Fibroblast of the conjunctiva (primary cell): ENCODE data around the gene RABGGTA.
A peak's percentile ranks its signal among the peaks of the same experiment; 100 is the strongest.
"Not testable (repeated sequence)": the region's sequence is repeated elsewhere in the genome, so short reads cannot be mapped to it uniquely, and the experiment has no call there.

Source experiments
- DNase-seq: peaks from one replicate; pipeline ENCODE4 v3.0.0-alpha.2; 2010; ENCODE audit warnings: low read depth

RABGGTA gene

GRCh38 chr14:24240110-24240918 is 31.1 kb downstream of the RABGGTA start:
- no peak for DNase-seq

- DNase-seq, result no peak
Observed at GRCh38 chr14:24238527-24239037, 32.8 kb downstream of the RABGGTA start.

GRCh38 chr14:24238123-24238522 is 33.3 kb downstream of the RABGGTA start:
- DNase-seq, result no peak

- DNase-seq, result no peak
Observed at GRCh38 chr14:24237463-24237955, 33.9 kb downstream of the RABGGTA start.

- DNase-seq, result no peak
Observed at GRCh38 chr14:24236689-24237462, 34.5 kb downstream of the RABGGTA start.

DNA sequence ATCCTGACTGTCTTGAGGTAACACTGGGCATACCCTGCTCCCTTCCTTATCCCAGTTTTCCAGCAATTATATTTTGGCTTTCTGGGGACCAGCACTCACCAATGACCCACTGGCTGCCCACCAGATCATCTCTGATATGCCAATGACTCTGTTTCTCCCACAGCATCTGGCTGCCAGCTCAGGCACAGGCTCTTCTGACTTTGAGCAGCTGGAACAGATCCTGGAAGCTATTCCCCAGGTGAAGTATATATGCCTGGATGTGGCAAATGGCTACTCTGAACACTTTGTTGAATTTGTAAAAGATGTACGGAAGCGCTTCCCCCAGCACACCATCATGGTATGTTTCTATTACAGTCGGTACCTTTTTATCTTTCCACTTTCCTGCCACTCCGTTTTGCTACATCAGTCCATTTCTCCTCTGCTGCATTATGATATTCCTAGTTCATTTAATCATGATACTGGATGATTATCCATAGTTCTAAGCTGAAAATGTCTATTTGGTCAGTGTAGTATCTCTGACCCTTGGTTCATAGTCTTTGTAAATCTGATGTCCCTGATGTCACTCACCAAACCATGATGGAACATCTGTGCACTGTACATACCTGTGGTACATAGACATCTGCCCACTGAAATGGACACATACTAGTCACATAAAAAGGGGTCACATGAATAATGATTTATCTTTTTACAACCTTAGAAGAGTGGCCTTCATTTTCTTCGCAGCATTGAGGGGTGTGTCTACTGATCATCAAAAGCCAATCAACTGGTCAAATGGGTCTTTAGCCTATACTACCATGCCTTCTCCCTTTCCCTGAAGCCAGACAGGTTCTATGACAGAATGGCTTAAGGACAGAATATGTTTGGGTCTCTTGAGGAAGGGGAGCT is 35.4 kb downstream of the RABGGTA start:
- DNase-seq, result no peak

GRCh38 chr14:24234095-24235005 is 37.0 kb downstream of the RABGGTA start:
- DNase-seq, result no peak

DNA sequence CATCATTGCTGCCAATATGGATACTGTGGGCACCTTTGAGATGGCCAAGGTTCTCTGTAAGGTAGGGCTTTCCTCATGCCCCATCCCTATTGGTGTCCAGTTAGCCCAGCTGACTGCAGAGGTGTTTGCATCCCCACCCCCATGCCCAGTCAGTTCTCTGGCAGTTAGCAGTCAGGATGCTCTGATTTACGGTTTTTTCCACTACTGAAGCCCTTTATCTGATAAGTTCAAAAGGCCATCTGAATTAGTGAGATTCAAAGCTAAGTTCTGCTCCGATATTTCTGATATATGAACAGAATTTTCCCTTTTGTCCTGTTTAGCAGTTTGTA is 37.9 kb downstream of the RABGGTA start:
- no peak for DNase-seq

DNA sequence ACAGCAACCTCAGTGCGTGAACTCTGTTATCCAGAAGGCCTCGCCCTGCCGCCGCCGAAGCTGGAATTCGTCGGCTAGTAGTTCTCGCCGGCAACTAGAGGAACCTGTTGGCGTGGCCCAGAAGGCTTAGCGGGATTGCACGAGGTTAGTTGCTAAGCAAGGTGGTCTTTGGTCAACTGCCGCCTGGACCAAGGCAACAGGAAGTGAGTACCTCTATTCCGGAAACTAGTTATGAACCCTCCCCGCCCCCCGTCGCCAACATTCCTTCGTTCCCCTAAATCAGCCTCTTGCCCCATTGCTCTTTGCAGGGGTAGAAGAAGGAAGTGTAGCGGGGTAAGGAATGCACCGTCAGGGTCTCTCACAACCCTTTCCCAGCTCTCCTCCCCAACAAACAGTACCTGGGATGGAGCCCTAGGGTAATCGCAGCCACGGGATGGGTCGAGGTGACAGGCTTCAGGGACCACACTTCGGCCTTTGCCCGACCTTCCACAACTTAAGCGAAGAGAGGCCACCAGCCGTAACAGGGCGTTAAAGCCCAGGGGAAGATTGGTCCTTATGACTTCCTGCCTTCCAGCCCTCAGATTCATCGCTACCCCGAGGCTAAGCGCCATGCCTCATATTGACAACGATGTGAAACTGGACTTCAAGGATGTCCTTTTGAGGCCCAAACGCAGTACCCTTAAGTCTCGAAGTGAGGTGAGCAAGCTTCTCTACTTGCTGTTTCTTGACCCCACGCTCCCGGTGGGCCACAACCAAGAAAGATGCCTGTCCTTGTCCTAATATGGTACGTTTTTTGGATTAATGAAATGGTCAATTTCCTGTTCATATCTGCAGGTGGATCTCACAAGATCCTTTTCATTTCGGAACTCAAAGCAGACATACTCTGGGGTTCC is 38.5 kb downstream of the RABGGTA start, which contains the start of gene GMPR2:
Gene GMPR2 (plus strand): TSS at position 285 of the 893 bp plus-strand sequence. CDS start 325 bp downstream, at position 610.
- DNase-seq, result no peak

GRCh38 chr14:24232121-24232644 is 39.2 kb downstream of the RABGGTA start, which contains the start of gene NEDD8:
Gene NEDD8 (minus strand): TSS chr14:24232367. CDS start chr14:24232267, 100 bp downstream.
- peak; percentile 95 for DNase-seq

DNA sequence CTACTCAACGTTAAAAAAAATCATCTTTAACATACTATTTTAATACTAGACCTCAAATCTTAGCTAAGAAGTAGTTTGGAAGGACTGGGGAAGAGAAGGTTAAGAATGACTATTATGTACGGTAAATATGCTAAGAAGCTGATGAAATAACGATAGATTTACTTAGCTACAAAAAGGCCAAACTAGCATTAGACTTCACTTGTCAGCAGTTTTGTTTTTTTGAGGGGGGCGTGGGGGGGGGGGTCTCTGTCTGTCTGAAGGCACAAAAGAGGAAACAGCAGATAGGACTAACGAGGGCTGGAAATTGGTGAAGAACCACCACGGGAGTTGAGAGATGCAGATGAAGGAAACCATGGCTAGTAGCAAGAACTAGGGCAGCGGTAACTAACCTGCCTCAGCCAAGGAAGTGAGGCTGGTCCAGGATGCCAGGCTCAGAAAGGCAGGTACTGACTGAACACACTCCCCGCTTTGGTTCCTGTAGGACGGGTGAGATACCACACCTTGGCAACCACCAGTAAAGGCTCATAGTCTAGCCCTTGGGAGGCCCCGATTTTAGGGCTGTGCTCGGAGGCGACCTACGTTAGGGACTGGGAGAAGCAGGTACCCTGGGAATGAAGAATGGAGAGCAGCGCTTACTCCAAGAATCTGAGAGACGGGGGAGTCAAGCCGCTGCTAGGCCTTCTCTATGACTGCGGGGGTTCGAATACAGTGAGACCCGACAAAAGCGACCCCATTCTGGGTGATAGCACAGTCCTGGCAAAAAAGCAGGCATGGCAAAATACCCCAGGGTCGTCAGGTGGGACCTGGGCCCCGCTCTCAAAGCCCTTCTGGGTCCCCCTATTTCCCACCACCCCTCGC is 39.9 kb downstream of the RABGGTA start:
- DNase-seq, result no peak

GRCh38 chr14:24228902-24229301 is 42.5 kb downstream of the RABGGTA start:
- no peak for DNase-seq

DNA sequence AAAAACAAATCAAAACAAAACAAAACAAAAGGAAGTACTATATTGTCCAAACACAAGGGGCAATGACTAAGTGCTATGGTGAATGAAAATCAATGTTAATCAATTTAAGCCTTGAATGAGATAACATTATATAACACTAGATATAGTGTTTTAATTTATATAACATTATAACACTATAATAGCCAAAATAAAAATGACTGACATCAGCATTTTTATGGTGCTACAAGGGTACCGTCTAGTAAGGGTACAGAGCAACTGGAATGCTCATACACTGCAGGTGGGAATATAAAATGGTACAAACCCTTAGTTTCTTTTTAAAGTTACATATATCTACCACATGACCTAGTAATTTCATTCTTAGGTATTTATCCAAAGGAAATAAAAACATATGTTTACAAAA is 44.9 kb downstream of the RABGGTA start:
- DNase-seq, result no peak

- no peak for DNase-seq
Observed at GRCh38 chr14:24224618-24225071, 46.8 kb downstream of the RABGGTA start.

GRCh38 chr14:24222987-24223386 is 48.4 kb downstream of the RABGGTA start:
- DNase-seq, result not testable (repeated sequence)

GRCh38 chr14:24219521-24219920 is 51.9 kb downstream of the RABGGTA start:
- DNase-seq, result no peak

DNA sequence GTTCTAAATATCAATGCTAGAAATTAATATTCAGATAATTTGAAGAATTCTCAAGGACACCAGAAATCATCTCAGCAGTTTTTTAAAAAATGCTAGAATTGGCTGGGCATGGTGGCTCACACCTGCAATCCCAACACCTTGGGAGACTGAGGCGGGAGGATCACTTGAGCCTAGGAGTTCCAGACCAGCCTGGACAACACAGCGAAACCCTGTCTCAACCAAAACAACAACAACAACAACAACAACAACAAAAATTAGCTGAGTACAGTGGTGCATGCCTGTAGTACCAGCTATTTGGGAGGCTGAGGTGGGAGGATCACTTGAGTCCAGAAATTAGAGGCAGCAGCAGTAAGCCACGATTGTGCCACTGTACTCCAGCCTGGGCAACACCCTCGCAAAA is 52.3 kb downstream of the RABGGTA start:
- no peak for DNase-seq

GRCh38 chr14:24216876-24217275 is 54.5 kb downstream of the RABGGTA start:
- not testable (repeated sequence) for DNase-seq
